Activated CD4-positive, alpha-beta T cell treated with anti-CD3 and anti-CD28 coated beads, Interleukin-2, amount 10 ng/mL, durations not matched to agents 7 days and 5 days (primary cell): ENCODE measurements around the gene PSMD13. TPM values are rescaled to one million over a fixed set of nuclear protein-coding genes. Genes with fewer than 3 reads are reported as not detected.
"Not testable (repeated sequence)": the region's sequence is repeated elsewhere in the genome, so short reads cannot be mapped to it uniquely, and the experiment has no call there.

ENCODE experiments used
- CTCF ChIA-PET: fragments of 350-600 bp; sonication (Branson Sonifier 250); formaldehyde crosslinking; loops from one replicate; lab custom pipeline; 2021; ENCODE audit warnings: antibody characterized with exemption; lab: Charles Lee
- POLR2A ChIA-PET: fragments of 350-600 bp; sonication (Branson Sonifier 250); formaldehyde crosslinking; loops from one replicate; lab custom pipeline; 2021; ENCODE audit warnings: antibody characterized with exemption; lab: Charles Lee
- DNase-seq: peaks from one replicate; pipeline ENCODE4 v3.0.0-alpha.2; 2020
- H3K27ac Mint-ChIP-seq: one replicate; pipeline ENCODE4 v1.8.0; 2021; ENCODE audit warnings: mild to moderate bottlenecking, moderate library complexity, mixed read lengths
- H3K27me3 Mint-ChIP-seq: one replicate; pipeline ENCODE4 v1.8.0; 2021; ENCODE audit warnings: mixed read lengths
- H3K36me3 Mint-ChIP-seq: one replicate; pipeline ENCODE4 v1.8.0; 2021; ENCODE audit warnings: low read depth, mixed read lengths
- H3K4me1 Mint-ChIP-seq: one replicate; pipeline ENCODE4 v1.8.0; 2021; ENCODE audit warnings: mixed read lengths
- H3K4me3 Mint-ChIP-seq: one replicate; pipeline ENCODE4 v1.8.0; 2021; ENCODE audit warnings: mild to moderate bottlenecking, moderate library complexity, mixed read lengths
- H3K9me3 Mint-ChIP-seq: one replicate; pipeline ENCODE4 v1.8.0; 2021; ENCODE audit warnings: mixed read lengths
- total RNA-seq, 2 experiments: library from RNA; stranded (reverse); gene quantifications; one replicate each; pipeline ENCODE4 v1.2.3, GENCODE V29; 2021

PSMD13 gene
- total RNA-seq, 2 experiments from 2014 or later: 125 to 153 TPM

GRCh38 chr11:259413-259812 lies 22.6 kb downstream of the PSMD13 start:
- Mint-ChIP-seq H3K4me1 (no peaks in the 10 kb centered on the region), H3K4me3 (no peak overlapping the region), H3K9me3 (no peaks in the 10 kb centered on the region), H3K27ac (no peak overlapping the region), H3K36me3 (no peaks in the 10 kb centered on the region), H3K27me3 (no peaks in the 10 kb centered on the region)
- no peak for DNase-seq
- CTCF ChIA-PET: interaction anchor here (1.9 kb wide), 1 partner anchor 9 kb away, joined by 12 read pairs; no protein-coding TSS in a partner anchor
- POLR2A ChIA-PET: no interaction called here

- POLR2A ChIA-PET: no interaction called here
- Mint-ChIP-seq H3K4me3 (no peak overlapping the region), H3K27me3 (no peaks in the 10 kb centered on the region), H3K4me1 (peaks cover 2% of the 10 kb centered on the region), H3K9me3 (no peaks in the 10 kb centered on the region), H3K27ac (no peak overlapping the region), H3K36me3 (no peaks in the 10 kb centered on the region)
- CTCF ChIA-PET: interaction anchor here (2.5 kb wide), 1 partner anchor 11 kb away, joined by 16 read pairs; no protein-coding TSS in a partner anchor
- no peak for DNase-seq
Measured at GRCh38 chr11:261624-262023, 24.8 kb downstream of the PSMD13 start.

GRCh38 chr11:266676-267439 lies 30.1 kb downstream of the PSMD13 start:
- Mint-ChIP-seq H3K36me3 (peaks cover 18% of the 10 kb centered on the region), H3K4me3 (peak overlapping the region; percentile 67), H3K27ac (peak overlapping the region; percentile 78), H3K27me3 (no peaks in the 10 kb centered on the region), H3K4me1 (peaks cover 39% of the 10 kb centered on the region), H3K9me3 (no peaks in the 10 kb centered on the region)
- ChIA-PET CTCF (interaction anchor here (1.0 to 2.3 kb wide), 5 partner anchors 13 to 252 kb away, joined by 3 to 7 read pairs (median 3); no protein-coding TSS in a partner anchor), POLR2A (no interaction called here)
- peak; percentile 33 for DNase-seq

- peak; percentile 67 for DNase-seq
- Mint-ChIP-seq H3K9me3 (no peaks in the 10 kb centered on the region), H3K4me1 (peaks cover 40% of the 10 kb centered on the region), H3K4me3 (peak overlapping the region; percentile 78), H3K36me3 (peaks cover 19% of the 10 kb centered on the region), H3K27me3 (no peaks in the 10 kb centered on the region), H3K27ac (peak overlapping the region; percentile 98)
- ChIA-PET POLR2A (interaction anchor here (0.5 to 1.1 kb wide), 2 partner anchors 12 to 45 kb away, joined by 3 read pairs; no protein-coding TSS in a partner anchor), CTCF (interaction anchor here (0.9 to 2.3 kb wide), 8 partner anchors 12 to 251 kb away, joined by 3 to 7 read pairs (median 4); no protein-coding TSS in a partner anchor)
Measured at GRCh38 chr11:267491-267994, 30.8 kb downstream of the PSMD13 start.

- ChIA-PET POLR2A (interaction anchor here (1.1 kb wide), 1 partner anchor 10 kb away, joined by 3 read pairs; no protein-coding TSS in a partner anchor), CTCF (interaction anchor here (0.7 to 2.3 kb wide), 7 partner anchors 11 to 250 kb away, joined by 3 to 7 read pairs (median 4); no protein-coding TSS in a partner anchor)
- DNase-seq: peak; percentile 81
- Mint-ChIP-seq H3K4me1 (peaks cover 40% of the 10 kb centered on the region), H3K27ac (peak overlapping the region; percentile 98), H3K4me3 (peak overlapping the region; percentile 78), H3K36me3 (peaks cover 19% of the 10 kb centered on the region)
- H3K27me3 Mint-ChIP-seq, H3K9me3 Mint-ChIP-seq: not testable (repeated sequence)
Measured at GRCh38 chr11:268716-269145, 32.0 kb downstream of the PSMD13 start.

- DNase-seq: peak; percentile 73
- Mint-ChIP-seq H3K9me3 (no peaks in the 10 kb centered on the region), H3K4me1 (peaks cover 40% of the 10 kb centered on the region), H3K27ac (peak overlapping the region; percentile 98), H3K36me3 (peaks cover 19% of the 10 kb centered on the region), H3K27me3 (peaks cover 8% of the 10 kb centered on the region), H3K4me3 (peak overlapping the region; percentile 78)
- CTCF ChIA-PET: interaction anchor here (1.0 to 2.3 kb wide), 3 partner anchors 18 to 249 kb away, joined by 3 to 7 read pairs (median 6); no protein-coding TSS in a partner anchor
- POLR2A ChIA-PET: no interaction called here
Measured at GRCh38 chr11:269146-269890, 32.5 kb downstream of the PSMD13 start.

GRCh38 chr11:270451-271318 lies 33.9 kb downstream of the PSMD13 start:
- H3K4me3 Mint-ChIP-seq: no peak overlapping the region
- H3K4me1 Mint-ChIP-seq: peaks cover 40% of the 10 kb centered on the region
- POLR2A ChIA-PET: no interaction called here
- H3K36me3 Mint-ChIP-seq: peaks cover 19% of the 10 kb centered on the region
- CTCF ChIA-PET: interaction anchor here (1.1 to 1.2 kb wide), 2 partner anchors 10 to 20 kb away, joined by 3 read pairs; no protein-coding TSS in a partner anchor
- no peaks in the 10 kb centered on the region for H3K9me3 Mint-ChIP-seq
- H3K27me3 Mint-ChIP-seq: peaks cover 17% of the 10 kb centered on the region
- H3K27ac Mint-ChIP-seq: peak overlapping the region; percentile 98
- DNase-seq: no peak

- Mint-ChIP-seq H3K9me3 (peaks cover 5% of the 10 kb centered on the region), H3K4me1 (peaks cover 40% of the 10 kb centered on the region), H3K27me3 (peaks cover 22% of the 10 kb centered on the region), H3K36me3 (peaks cover 24% of the 10 kb centered on the region), H3K4me3 (no peak overlapping the region), H3K27ac (peak overlapping the region; percentile 25)
- no peak for DNase-seq
- POLR2A ChIA-PET: no interaction called here
- CTCF ChIA-PET: interaction anchor here (1.1 to 1.2 kb wide), 2 partner anchors 10 to 21 kb away, joined by 3 read pairs; no protein-coding TSS in a partner anchor
Measured at GRCh38 chr11:271319-271715, 34.5 kb downstream of the PSMD13 start.

GRCh38 chr11:272195-272930 lies 35.6 kb downstream of the PSMD13 start:
- H3K9me3 Mint-ChIP-seq: peaks cover 11% of the 10 kb centered on the region
- H3K36me3 Mint-ChIP-seq: peaks cover 34% of the 10 kb centered on the region
- peaks cover 29% of the 10 kb centered on the region for H3K27me3 Mint-ChIP-seq
- H3K27ac Mint-ChIP-seq: no peak overlapping the region
- no peak overlapping the region for H3K4me3 Mint-ChIP-seq
- no peak for DNase-seq
- ChIA-PET CTCF (interaction anchor here (0.7 to 1.2 kb wide), 2 partner anchors 22 to 90 kb away, joined by 3 read pairs; no protein-coding TSS in a partner anchor), POLR2A (no interaction called here)
- peaks cover 42% of the 10 kb centered on the region for H3K4me1 Mint-ChIP-seq

GRCh38 chr11:272931-273198 lies 36.1 kb downstream of the PSMD13 start:
- ChIA-PET POLR2A (no interaction called here), CTCF (no interaction called here)
- Mint-ChIP-seq H3K9me3 (peaks cover 14% of the 10 kb centered on the region), H3K27me3 (peaks cover 32% of the 10 kb centered on the region), H3K27ac (no peak overlapping the region), H3K36me3 (peaks cover 36% of the 10 kb centered on the region), H3K4me3 (no peak overlapping the region), H3K4me1 (peaks cover 43% of the 10 kb centered on the region)
- no peak for DNase-seq

- no peak for DNase-seq
- Mint-ChIP-seq H3K27me3 (peaks cover 44% of the 10 kb centered on the region), H3K9me3 (peaks cover 14% of the 10 kb centered on the region), H3K4me1 (peaks cover 32% of the 10 kb centered on the region), H3K27ac (no peak overlapping the region), H3K36me3 (peaks cover 35% of the 10 kb centered on the region), H3K4me3 (no peak overlapping the region)
- ChIA-PET CTCF (interaction anchor here (0.7 to 1.1 kb wide), 2 partner anchors 26 to 243 kb away, joined by 3 read pairs; no protein-coding TSS in a partner anchor), POLR2A (no interaction called here)
Measured at GRCh38 chr11:276219-276618, 39.4 kb downstream of the PSMD13 start.
